HG02798 (cell line): Measurements from ENCODE around the gene BTBD16.

Source experiments
- ATAC-seq: cut with Tn5 transposase; IDR thresholded peaks from one replicate; pipeline ENCODE4 v1.9.1; 2021; ENCODE audit warnings: mild to moderate bottlenecking; ENCODE audit not compliant: unreplicated experiment, poor library complexity

Gene BTBD16

GRCh38 chr10:122307669-122308416 is 36.7 kb downstream of the BTBD16 start:
- peak; percentile 46 for ATAC-seq

- ATAC-seq = no peak
Measured at GRCh38 chr10:122308417-122309141, 37.5 kb downstream of the BTBD16 start.

GRCh38 chr10:122310311-122311050 is 39.4 kb downstream of the BTBD16 start:
- no peak for ATAC-seq

GRCh38 chr10:122311051-122311410 is 39.9 kb downstream of the BTBD16 start:
- ATAC-seq = no peak

- no peak for ATAC-seq
Measured at GRCh38 chr10:122311716-122312115, 40.6 kb downstream of the BTBD16 start.

- no peak for ATAC-seq
Measured at GRCh38 chr10:122316224-122316884, 45.3 kb downstream of the BTBD16 start.

GRCh38 chr10:122321960-122322359 is 50.9 kb downstream of the BTBD16 start:
- no peak for ATAC-seq

- no peak for ATAC-seq
Measured at GRCh38 chr10:122323189-122323588, 52.1 kb downstream of the BTBD16 start.

GRCh38 chr10:122323941-122324675 is 53.0 kb downstream of the BTBD16 start:
- no peak for ATAC-seq

- no peak for ATAC-seq
Measured at GRCh38 chr10:122325235-122325634, 54.1 kb downstream of the BTBD16 start.

- no peak for ATAC-seq
Measured at GRCh38 chr10:122326385-122326784, 55.3 kb downstream of the BTBD16 start.

GRCh38 chr10:122326806-122327205 is 55.7 kb downstream of the BTBD16 start:
- no peak for ATAC-seq

GRCh38 chr10:122327237-122328206 is 56.4 kb downstream of the BTBD16 start:
- no peak for ATAC-seq

GRCh38 chr10:122328676-122329075 is 57.6 kb downstream of the BTBD16 start:
- peak; percentile 34 for ATAC-seq

GRCh38 chr10:122329416-122329815 is 58.3 kb downstream of the BTBD16 start:
- no peak for ATAC-seq

GRCh38 chr10:122331100-122331499 is 60.0 kb downstream of the BTBD16 start:
- no peak for ATAC-seq

- ATAC-seq = no peak
Measured at GRCh38 chr10:122331615-122332446, 60.7 kb downstream of the BTBD16 start.

- ATAC-seq = no peak
Measured at GRCh38 chr10:122333037-122333436, 61.9 kb downstream of the BTBD16 start.
